Pancreas (tissue), 10 donors: ENCODE data around the gene RTN1. TPM values are rescaled to one million over a fixed set of nuclear protein-coding genes. Genes with fewer than 3 reads are reported as not detected.

Source experiments
- ATAC-seq, 4 donors: fragments of 200-7000 bp; cut with Tn5 transposase; one replicate each; pipeline versions ENCODE4 v1.8.0 to v1.9.1; 2020; ENCODE audit warnings: mild to moderate bottlenecking in 4 of 4, moderate library complexity in 4 of 4
- DNase-seq, 6 donors: peaks; one replicate each; pipeline ENCODE4 v3.0.0-alpha.2; 2020
- FAIRE-seq: peaks from 2 replicates; lab custom pipeline; 2012; peaks lifted over from hg19 to GRCh38; lab: Jason Lieb, UNC
- H3K27ac ChIP-seq, 4 donors: fragments of 200-600 bp; sonication (generic); 1 replicate in 3 of 4; 2 replicates in 1 of 4; pipeline versions ENCODE4 v1.5.0 to v1.8.0; 2020
- H3K27me3 ChIP-seq, 4 donors: fragments of 200-600 bp; one replicate each; pipeline ENCODE4 v1.8.0; 2021
- H3K36me3 ChIP-seq, 3 donors: fragments of 200-600 bp; sonication (generic) in 1 of 3; one replicate each; pipeline versions ENCODE4 v1.5.0 to v1.8.0; 2020 to 2021
- H3K4me1 ChIP-seq, 3 donors: fragments of 200-600 bp; one replicate each; pipeline ENCODE4 v1.8.0; 2021
- H3K4me3 ChIP-seq, 4 donors: fragments of 200-600 bp; sonication (generic) in 2 of 4; one replicate each; pipeline versions ENCODE4 v1.5.0 to v1.8.0; 2020 to 2021
- H3K9me3 ChIP-seq, 4 donors: fragments of 200-600 bp; one replicate each; pipeline ENCODE4 v1.8.0; 2021
- WGBS, 2 donors: extraction: QIAGEN DNeasy Blood & Tissue Kit; methylation state at CpG; one replicate each; pipeline ENCODE4 v1.1.7; 2013; 5-methylcytosine and 5-hydroxymethylcytosine counted together
- intact Hi-C, 3 donors: fragments of 100-400 bp; cut with DNase I; formaldehyde crosslinking; loops; one replicate each; pipeline versions ENCODE4 v1.11.1 to v1.14.2; 2022
- polyA plus RNA-seq, 2 donors: library from polyadenylated mRNA; stranded (reverse); fragments of 200-250 nt; gene quantifications; one replicate each; pipeline ENCODE4 v1.2.3, GENCODE V29; 2013
- total RNA-seq, 6 donors: library from RNA; stranded (reverse); fragmentation: NEBNext Ultra II Directional in 4 of 6; extraction: Animal tissue kit (Norgen Biotek cat#: 25700) in 4 of 6; gene quantifications; one replicate each; pipeline versions ENCODE4 v1.2.1 to v1.2.4, GENCODE V29; 2021 to 2023
- TF ChIP-seq, protein P1 (sequence below), 4 donors: fragments of 200-600 bp; sonication (generic) in 3 of 4; IDR thresholded peaks; one replicate each; pipeline versions ENCODE4 v1.5.0 to v1.8.0; 2021; ENCODE audit warnings: antibody characterized with exemption in 4 of 4
- donor health status: healthy with polysubstance abuse.
- donor health status: DM: no; HTN: no; CAD: no; lungs with moderate emphysema.
- donor health status: DM: no; HTN: no; CAD: no.
- donor health status: control.
- donor health status: control.
- donor health status: Bipolar disorder and iron deficiency.
- donor health status: DM: yes; HTN: yes; CAD: no.
- donor health status: DM: no; HTN: no; CAD: no.
- donor health status: DM: no; HTN: no; CAD: no.
- donor health status: DM: yes; HTN: yes; CAD: no.

RTN1 gene, protein sequence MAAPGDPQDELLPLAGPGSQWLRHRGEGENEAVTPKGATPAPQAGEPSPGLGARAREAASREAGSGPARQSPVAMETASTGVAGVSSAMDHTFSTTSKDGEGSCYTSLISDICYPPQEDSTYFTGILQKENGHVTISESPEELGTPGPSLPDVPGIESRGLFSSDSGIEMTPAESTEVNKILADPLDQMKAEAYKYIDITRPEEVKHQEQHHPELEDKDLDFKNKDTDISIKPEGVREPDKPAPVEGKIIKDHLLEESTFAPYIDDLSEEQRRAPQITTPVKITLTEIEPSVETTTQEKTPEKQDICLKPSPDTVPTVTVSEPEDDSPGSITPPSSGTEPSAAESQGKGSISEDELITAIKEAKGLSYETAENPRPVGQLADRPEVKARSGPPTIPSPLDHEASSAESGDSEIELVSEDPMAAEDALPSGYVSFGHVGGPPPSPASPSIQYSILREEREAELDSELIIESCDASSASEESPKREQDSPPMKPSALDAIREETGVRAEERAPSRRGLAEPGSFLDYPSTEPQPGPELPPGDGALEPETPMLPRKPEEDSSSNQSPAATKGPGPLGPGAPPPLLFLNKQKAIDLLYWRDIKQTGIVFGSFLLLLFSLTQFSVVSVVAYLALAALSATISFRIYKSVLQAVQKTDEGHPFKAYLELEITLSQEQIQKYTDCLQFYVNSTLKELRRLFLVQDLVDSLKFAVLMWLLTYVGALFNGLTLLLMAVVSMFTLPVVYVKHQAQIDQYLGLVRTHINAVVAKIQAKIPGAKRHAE
- 1 to 10 TPM in 5 of 6 donors, under 1 TPM in 1; 0.97 to 6.2 (median 3.2) TPM for total RNA-seq
- polyA plus RNA-seq, result 10 to 100 TPM in 1 of 2 donors, 1 to 10 TPM in 1; 7.6 to 42.0 TPM

DNA sequence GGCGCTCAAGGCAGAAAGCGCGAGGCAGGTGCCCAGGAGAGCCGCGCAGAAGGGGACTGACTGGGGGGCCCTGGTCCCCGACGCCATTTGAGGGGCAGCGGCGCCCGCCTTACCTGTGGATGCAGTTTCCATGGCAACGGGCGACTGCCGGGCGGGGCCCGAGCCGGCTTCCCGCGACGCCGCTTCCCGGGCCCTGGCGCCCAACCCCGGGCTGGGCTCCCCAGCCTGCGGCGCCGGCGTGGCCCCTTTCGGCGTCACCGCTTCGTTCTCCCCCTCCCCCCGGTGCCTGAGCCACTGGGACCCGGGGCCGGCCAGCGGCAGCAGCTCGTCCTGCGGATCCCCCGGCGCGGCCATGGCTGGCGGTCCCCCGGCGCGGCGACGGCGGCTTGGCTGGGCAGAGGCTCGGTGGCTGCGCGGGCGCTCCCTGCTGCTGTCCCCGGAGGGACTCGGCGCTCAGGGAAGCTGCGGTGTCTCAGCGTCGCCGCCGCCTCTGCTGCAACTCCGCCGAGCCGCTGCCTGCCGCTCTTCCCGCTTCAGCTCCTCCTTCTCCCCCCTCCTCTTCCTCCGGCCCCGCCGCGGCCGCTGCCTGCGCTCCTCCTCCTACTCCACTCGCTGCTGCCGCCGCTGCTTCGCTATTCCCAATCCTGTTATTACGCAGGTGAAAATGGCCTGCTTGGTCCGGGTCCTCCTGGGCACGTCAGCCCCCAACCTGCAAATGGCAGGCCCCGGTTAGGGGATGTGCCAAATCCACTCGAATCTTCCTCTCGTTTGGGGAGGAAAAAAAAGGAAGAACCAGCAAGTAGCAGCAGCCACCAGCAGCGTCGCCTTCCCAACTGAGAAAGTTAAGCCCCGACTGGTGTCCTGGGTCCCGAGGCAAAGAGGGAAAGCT lies at the start of gene RTN1:
RTN1 (minus strand) TSS at position 500 of the 889 bp plus-strand sequence; CDS start at position 354, 146 bp downstream.
- WGBS, 2 donors, result 1% methylated on average over 54 to 84 of the region's 84 CpGs
- peaks cover 0 to 26% (median 0%) of the 10 kb centered on the region in 4 donors for H3K27me3 ChIP-seq
- DNase-seq, result peak; percentile 51 to 89 (median 60)
- peak within 1 kb of the TSS in 2 of 4 donors; percentile 5 to 6 for H3K27ac ChIP-seq
- ATAC-seq, result peak; percentile 93 to 98 (median 96)
- no peaks in the 10 kb centered on the region for H3K4me1 ChIP-seq
- H3K4me3 ChIP-seq, result peak within 1 kb of the TSS; percentile 33 to 67 (median 53)
- intact Hi-C loops, result no loop called here
- TF ChIP-seq, protein P1, sequence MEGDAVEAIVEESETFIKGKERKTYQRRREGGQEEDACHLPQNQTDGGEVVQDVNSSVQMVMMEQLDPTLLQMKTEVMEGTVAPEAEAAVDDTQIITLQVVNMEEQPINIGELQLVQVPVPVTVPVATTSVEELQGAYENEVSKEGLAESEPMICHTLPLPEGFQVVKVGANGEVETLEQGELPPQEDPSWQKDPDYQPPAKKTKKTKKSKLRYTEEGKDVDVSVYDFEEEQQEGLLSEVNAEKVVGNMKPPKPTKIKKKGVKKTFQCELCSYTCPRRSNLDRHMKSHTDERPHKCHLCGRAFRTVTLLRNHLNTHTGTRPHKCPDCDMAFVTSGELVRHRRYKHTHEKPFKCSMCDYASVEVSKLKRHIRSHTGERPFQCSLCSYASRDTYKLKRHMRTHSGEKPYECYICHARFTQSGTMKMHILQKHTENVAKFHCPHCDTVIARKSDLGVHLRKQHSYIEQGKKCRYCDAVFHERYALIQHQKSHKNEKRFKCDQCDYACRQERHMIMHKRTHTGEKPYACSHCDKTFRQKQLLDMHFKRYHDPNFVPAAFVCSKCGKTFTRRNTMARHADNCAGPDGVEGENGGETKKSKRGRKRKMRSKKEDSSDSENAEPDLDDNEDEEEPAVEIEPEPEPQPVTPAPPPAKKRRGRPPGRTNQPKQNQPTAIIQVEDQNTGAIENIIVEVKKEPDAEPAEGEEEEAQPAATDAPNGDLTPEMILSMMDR (IDR thresholded peaks at IDR 0.05), result no peak
- FAIRE-seq, result no peak
- no peaks in the 10 kb centered on the region for H3K9me3 ChIP-seq
- H3K36me3 ChIP-seq, result no peaks in the 10 kb centered on the region

DNA sequence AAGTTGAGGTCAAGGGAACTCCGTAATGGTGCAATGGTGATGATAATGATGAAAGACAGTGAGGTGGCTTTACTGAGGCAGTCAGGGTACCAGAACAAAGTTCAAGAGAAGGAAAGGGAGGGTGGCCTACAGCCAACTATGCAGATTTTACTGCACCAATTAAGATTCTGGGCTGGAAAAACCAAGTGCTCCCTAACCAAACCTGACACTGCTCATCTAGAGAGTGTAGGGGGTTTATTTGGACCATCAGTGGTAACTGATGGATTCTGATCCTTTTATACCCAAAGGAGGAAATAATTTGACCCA lies 49.8 kb upstream of the RTN1 start:
- no peak for FAIRE-seq
- intact Hi-C loops, result no loop called here
- Histone ChIP-seq H3K4me1 (no peaks in the 10 kb centered on the region), H3K9me3 (no peaks in the 10 kb centered on the region), H3K4me3 (peak overlapping the region in 2 of 4 donors; percentile 40 to 53), H3K36me3 (no peaks in the 10 kb centered on the region), H3K27me3 (peaks cover 0 to 11% (median 1%) of the 10 kb centered on the region in 4 donors), H3K27ac (no peak overlapping the region)
- 62 to 65% methylated on average over 1 of the region's 1 CpG for WGBS, 2 donors
- no peak for ATAC-seq
- TF ChIP-seq, protein P1 (IDR thresholded peaks at IDR 0.05), result no peak
- no peak for DNase-seq

DNA sequence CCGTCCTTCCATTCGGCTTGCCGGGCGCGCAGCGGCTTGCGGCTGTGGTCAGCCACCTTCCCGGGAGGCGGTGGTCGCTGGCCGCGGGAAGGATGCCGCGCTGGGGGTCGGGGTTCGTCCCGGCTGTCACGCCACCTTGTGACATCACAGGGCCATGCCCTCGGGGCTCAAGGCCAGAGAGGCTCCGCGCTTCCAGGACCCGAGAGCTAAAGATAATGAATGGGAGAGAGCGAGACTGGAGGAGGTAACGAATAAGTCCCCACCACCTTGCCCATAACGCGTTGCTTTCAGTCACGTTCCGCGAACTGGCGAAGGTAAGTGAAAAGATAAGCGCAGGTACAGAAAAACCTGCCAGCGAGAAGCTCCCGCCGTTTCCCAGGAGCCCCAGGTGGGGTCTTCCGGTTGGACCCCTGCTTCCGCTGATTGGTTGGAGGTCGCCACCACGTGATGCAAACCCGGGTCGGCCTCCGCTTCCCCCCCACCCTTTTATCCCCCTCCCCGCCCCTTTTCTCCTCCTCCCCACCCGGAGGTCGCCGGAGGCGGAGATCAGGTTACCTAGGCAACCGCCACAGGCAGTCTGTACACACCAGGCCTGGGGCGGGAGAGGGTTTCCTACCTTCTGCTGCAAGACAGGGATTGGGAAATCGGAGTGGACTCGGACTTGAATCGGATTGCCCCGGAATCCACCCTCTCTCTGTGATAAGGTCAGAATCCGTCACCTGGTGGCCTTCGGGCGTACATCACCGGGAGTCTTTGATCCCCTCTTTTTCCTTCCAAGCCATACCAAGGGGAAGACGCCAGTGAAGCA lies 49.2 kb upstream of the RTN1 start, which contains the start of gene LRRC9:
LRRC9 (plus strand) TSS at position 575 of the 808 bp plus-strand sequence.
- no peaks in the 10 kb centered on the region for H3K4me1 ChIP-seq
- DNase-seq (peak; percentile 46 to 75 (median 59)), FAIRE-seq (no peak), ATAC-seq (peak; percentile 84 to 91 (median 85))
- peak within 1 kb of the TSS; percentile 29 to 53 (median 36) for H3K4me3 ChIP-seq
- 4 to 5% methylated on average over 51 to 57 of the region's 57 CpGs for WGBS, 2 donors
- H3K27ac ChIP-seq, result no peak within 1 kb of the TSS
- TF ChIP-seq, protein P1 (IDR thresholded peaks at IDR 0.05), result no peak
- H3K27me3 ChIP-seq, result peaks cover 0 to 11% (median 1%) of the 10 kb centered on the region in 4 donors
- intact Hi-C loops, result no loop called here
- H3K9me3 ChIP-seq, result no peaks in the 10 kb centered on the region
- no peaks in the 10 kb centered on the region for H3K36me3 ChIP-seq
